Large intestine (tissue), 3 donors: Measurements from ENCODE around the gene ACCSL. TPM values are rescaled to one million over a fixed set of nuclear protein-coding genes. Genes with fewer than 3 reads are reported as not detected.

Experiments used
- DNase-seq, 2 donors: peaks; one replicate each; pipeline versions ENCODE4 v3.0.0 to v3.0.0-alpha.2; 2013
- H3K27ac ChIP-seq: one replicate; pipeline ENCODE4 v1.5.1; 2013; ENCODE audit warnings: low read length
- H3K27me3 ChIP-seq: 2 replicates; pipeline ENCODE4 v1.6.1; 2013; ENCODE audit warnings: low read length; ENCODE audit not compliant: control insufficient read depth, insufficient read depth
- H3K36me3 ChIP-seq: 2 replicates; pipeline ENCODE4 v1.6.1; 2013; ENCODE audit warnings: low read length; ENCODE audit not compliant: control insufficient read depth, insufficient read depth
- H3K4me1 ChIP-seq: one replicate; pipeline ENCODE4 v1.6.1; 2013; ENCODE audit warnings: low read length; ENCODE audit not compliant: control insufficient read depth, insufficient read depth
- H3K4me3 ChIP-seq: one replicate; pipeline ENCODE4 v1.5.1; 2013; ENCODE audit warnings: low read length
- H3K9me3 ChIP-seq: one replicate; pipeline ENCODE4 v1.6.1; 2013; ENCODE audit warnings: mild to moderate bottlenecking, low read depth, low read length, moderate library complexity; ENCODE audit not compliant: control insufficient read depth
- WGBS: methylation state at CpG from one replicate; pipeline ENCODE4 v1.1.5; 2013; ENCODE audit warnings: low lambda C conversion rate; ENCODE audit not compliant: insufficient coverage; 5-methylcytosine and 5-hydroxymethylcytosine counted together
- polyA plus RNA-seq: library from polyadenylated mRNA; unstranded; fragments of 120-200 nt; gene quantifications from one replicate; pipeline ENCODE4 v1.2.1, GENCODE V29; 2013

ACCSL gene
- polyA plus RNA-seq, 1 donor, result 0.03 TPM

GRCh38 chr11:44032299-44033085 is 15.3 kb upstream of the ACCSL start:
- no CpG with 5 or more reads among the region's 15 CpGs for WGBS
- peaks cover 5% of the 10 kb centered on the region for H3K4me1 ChIP-seq
- no peak for DNase-seq
- H3K9me3 ChIP-seq, result no peaks in the 10 kb centered on the region
- H3K36me3 ChIP-seq, result no peaks in the 10 kb centered on the region
- H3K4me3 ChIP-seq, result no peak overlapping the region
- peaks cover 9% of the 10 kb centered on the region for H3K27me3 ChIP-seq
- H3K27ac ChIP-seq, result no peak overlapping the region

GRCh38 chr11:44033411-44033850 is 14.3 kb upstream of the ACCSL start:
- Histone ChIP-seq H3K4me1 (peaks cover 5% of the 10 kb centered on the region), H3K9me3 (no peaks in the 10 kb centered on the region), H3K4me3 (no peak overlapping the region), H3K36me3 (no peaks in the 10 kb centered on the region), H3K27me3 (peaks cover 10% of the 10 kb centered on the region), H3K27ac (no peak overlapping the region)
- no peak for DNase-seq
- WGBS, result no CpG with 5 or more reads among the region's 3 CpGs

GRCh38 chr11:44033856-44034255 is 13.9 kb upstream of the ACCSL start:
- Histone ChIP-seq H3K4me1 (peaks cover 5% of the 10 kb centered on the region), H3K36me3 (no peaks in the 10 kb centered on the region), H3K27me3 (peaks cover 11% of the 10 kb centered on the region), H3K9me3 (no peaks in the 10 kb centered on the region), H3K4me3 (no peak overlapping the region), H3K27ac (no peak overlapping the region)
- no CpG with 5 or more reads among the region's 3 CpGs for WGBS
- no peak for DNase-seq

- no peak for DNase-seq
- H3K9me3 ChIP-seq, result no peaks in the 10 kb centered on the region
- H3K27me3 ChIP-seq, result peaks cover 8% of the 10 kb centered on the region
- no peak overlapping the region for H3K4me3 ChIP-seq
- peaks cover 5% of the 10 kb centered on the region for H3K4me1 ChIP-seq
- no peak overlapping the region for H3K27ac ChIP-seq
- no peaks in the 10 kb centered on the region for H3K36me3 ChIP-seq
These were observed 13.1 kb upstream of the ACCSL start for GRCh38 chr11:44034639-44035038.

GRCh38 chr11:44036811-44037657 is 10.7 kb upstream of the ACCSL start:
- Histone ChIP-seq H3K27ac (no peak overlapping the region), H3K4me3 (no peak overlapping the region), H3K27me3 (peaks cover 6% of the 10 kb centered on the region), H3K36me3 (no peaks in the 10 kb centered on the region), H3K9me3 (no peaks in the 10 kb centered on the region), H3K4me1 (no peaks in the 10 kb centered on the region)
- no CpG with 5 or more reads among the region's 12 CpGs for WGBS
- DNase-seq, result peak; percentile 65 to 66

- no peaks in the 10 kb centered on the region for H3K4me1 ChIP-seq
- H3K36me3 ChIP-seq, result no peaks in the 10 kb centered on the region
- 40% methylated on average over 1 of the region's 2 CpGs for WGBS
- H3K27ac ChIP-seq, result no peak overlapping the region
- H3K27me3 ChIP-seq, result peaks cover 6% of the 10 kb centered on the region
- H3K9me3 ChIP-seq, result no peaks in the 10 kb centered on the region
- H3K4me3 ChIP-seq, result no peak overlapping the region
- no peak for DNase-seq
These were observed 10.2 kb upstream of the ACCSL start for GRCh38 chr11:44037658-44037998.

- no peaks in the 10 kb centered on the region for H3K36me3 ChIP-seq
- peaks cover 8% of the 10 kb centered on the region for H3K27me3 ChIP-seq
- no peak for DNase-seq
- no peak overlapping the region for H3K4me3 ChIP-seq
- H3K27ac ChIP-seq, result no peak overlapping the region
- WGBS, result no CpG with 5 or more reads among the region's 2 CpGs
- H3K9me3 ChIP-seq, result no peaks in the 10 kb centered on the region
- H3K4me1 ChIP-seq, result no peaks in the 10 kb centered on the region
These were observed 4.6 kb upstream of the ACCSL start for GRCh38 chr11:44043157-44043556.

- H3K27ac ChIP-seq, result no peak overlapping the region
These were observed 1.6 kb upstream of the ACCSL start for GRCh38 chr11:44046182-44046581.

GRCh38 chr11:44047298-44047697 is 483 bp upstream of the ACCSL start:
- 80% methylated on average over 1 of the region's 2 CpGs for WGBS
- Histone ChIP-seq H3K9me3 (no peaks in the 10 kb centered on the region), H3K4me1 (no peaks in the 10 kb centered on the region), H3K27me3 (peaks cover 5% of the 10 kb centered on the region), H3K27ac (no peak overlapping the region), H3K4me3 (no peak overlapping the region), H3K36me3 (no peaks in the 10 kb centered on the region)
- DNase-seq, result no peak

More at GRCh38 chr11:44046182-44046581, 1.6 kb upstream of the ACCSL start:
- Histone ChIP-seq H3K9me3 (no peaks in the 10 kb centered on the region), H3K4me1 (no peaks in the 10 kb centered on the region), H3K36me3 (no peaks in the 10 kb centered on the region), H3K27me3 (peaks cover 5% of the 10 kb centered on the region), H3K4me3 (no peak overlapping the region)
- 60% methylated on average over 1 of the region's 2 CpGs for WGBS
- DNase-seq, result peak; percentile 58 to 67

- H3K27me3 ChIP-seq, result peaks cover 3% of the 10 kb centered on the region
- H3K27ac ChIP-seq, result no peak overlapping the region
- H3K9me3 ChIP-seq, result no peaks in the 10 kb centered on the region
- H3K4me1 ChIP-seq, result no peaks in the 10 kb centered on the region
- WGBS, result no CpG with 5 or more reads among the region's 3 CpGs
- no peaks in the 10 kb centered on the region for H3K36me3 ChIP-seq
- no peak overlapping the region for H3K4me3 ChIP-seq
- DNase-seq, result no peak
These were observed 2.1 kb downstream of the ACCSL start for GRCh38 chr11:44049832-44050231.
